Embryonic facial prominence (tissue), 1 donor: ENCODE results near the gene ZFAND3.
"Not testable (repeated sequence)": the region's sequence is repeated elsewhere in the genome, so short reads cannot be mapped to it uniquely, and the experiment has no call there.

Experiments used
- DNase-seq: peaks from one replicate; pipeline ENCODE4 v3.0.0-alpha.2; 2016; ENCODE audit errors: extremely low spot score

Gene ZFAND3

GRCh38 chr6:37865504-37865903 lies 46.0 kb downstream of the ZFAND3 start:
- DNase-seq = no peak

- no peak for DNase-seq
These were observed 47.3 kb downstream of the ZFAND3 start for GRCh38 chr6:37866590-37867507.

DNA sequence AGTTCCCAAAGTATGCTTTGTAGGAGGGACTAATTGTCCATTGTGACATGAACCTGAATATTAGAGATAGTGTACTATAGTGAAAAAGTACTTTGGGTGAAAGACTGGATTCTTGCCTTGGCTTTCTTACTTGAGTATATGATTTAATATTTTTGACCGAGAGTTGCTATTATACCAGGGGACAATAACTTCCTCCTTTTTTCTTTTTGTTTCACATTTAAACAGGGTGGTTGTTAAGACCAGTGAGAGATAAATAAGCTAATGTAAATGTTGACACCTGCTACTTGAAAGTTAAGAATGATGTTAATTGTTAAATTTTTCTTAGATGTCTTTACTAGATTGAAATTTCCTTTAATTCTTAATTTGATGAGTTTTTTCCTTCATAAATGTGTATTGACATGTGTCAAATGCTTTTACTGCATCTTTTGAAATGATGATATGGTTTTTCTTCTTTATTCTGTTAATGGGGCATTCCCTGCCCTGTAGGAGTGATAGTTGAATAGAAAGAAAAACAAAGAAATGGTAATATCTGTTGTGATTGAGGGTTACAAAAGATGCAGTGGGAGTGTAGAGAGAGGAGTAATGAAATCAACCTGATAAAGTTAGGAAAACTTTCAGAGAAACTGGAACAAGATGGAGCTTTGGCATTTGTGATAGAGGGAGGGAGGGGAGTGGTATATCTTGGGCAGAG lies 48.4 kb downstream of the ZFAND3 start:
- no peak for DNase-seq

- DNase-seq = no peak
These were observed 48.9 kb downstream of the ZFAND3 start for GRCh38 chr6:37868447-37868825.

DNA sequence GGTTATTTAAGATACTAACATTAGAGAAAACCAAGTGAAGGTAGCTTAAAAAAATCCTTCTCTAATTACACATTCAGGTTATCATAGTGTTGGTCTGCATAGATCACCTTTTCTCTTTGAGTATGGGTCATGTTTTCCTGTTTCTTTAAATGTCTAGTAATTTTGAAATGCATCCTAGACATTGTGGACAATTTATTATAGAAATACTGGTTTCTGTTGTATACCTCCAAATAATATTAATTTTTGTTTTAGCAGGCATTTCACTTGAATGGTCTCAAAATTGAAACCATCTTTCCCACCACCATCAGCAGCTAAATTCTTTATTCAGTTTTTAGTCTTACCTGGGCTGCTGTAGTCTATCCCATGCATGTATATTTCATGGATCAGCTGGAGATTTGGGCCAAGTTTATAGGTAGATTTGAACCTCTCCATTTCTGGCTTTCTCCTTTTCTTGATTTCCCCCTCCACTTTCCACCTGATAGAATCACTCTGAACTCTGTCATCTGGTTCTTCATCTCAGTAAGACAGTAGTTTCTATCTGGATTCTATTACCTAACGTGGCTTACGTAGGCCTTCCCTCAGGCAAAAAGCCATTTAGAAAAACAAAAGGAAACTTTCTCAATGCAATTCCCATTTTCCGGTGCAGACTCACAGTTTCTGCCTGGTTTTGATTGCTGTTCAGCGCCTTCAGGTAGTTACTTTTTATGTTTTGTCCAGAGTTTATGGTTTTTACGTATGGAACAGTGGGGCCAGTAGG lies 52.3 kb downstream of the ZFAND3 start:
- DNase-seq = no peak

DNA sequence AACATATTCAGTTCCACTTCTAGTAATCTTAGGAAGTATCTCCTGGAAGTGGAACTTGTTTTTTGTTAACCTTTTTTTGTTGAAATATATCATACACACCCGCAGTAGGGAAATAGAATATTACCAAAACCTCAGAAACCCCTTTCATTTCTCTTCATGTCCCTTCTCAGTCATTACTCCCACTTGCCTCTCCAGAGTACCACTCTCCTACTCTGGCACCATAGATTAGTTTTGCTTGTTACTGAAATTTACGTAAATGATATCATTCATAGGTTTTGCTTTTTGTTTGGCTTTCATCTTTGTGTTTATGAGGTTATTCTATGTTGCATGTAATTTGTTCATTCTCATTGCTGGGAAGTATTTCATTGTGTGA lies 52.8 kb downstream of the ZFAND3 start:
- no peak for DNase-seq

DNA sequence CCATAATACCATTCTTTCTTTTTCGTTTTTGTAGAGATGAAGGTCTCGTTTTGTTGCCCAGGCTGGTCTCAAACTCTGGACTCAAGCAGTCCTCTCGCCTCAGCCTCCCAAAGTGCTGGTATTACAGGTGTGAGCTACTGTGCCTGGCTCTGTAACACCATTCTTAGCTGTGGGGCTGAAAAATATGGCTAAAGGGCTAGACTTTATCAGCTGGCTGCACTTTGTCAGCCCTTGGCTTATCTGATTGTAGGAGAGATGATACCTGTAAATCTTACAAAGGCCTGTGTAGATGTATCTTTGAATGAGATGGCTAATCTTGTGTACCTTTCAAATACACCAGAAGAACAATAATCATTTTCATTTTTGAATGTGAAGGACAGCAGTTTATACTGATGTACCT lies 55.2 kb downstream of the ZFAND3 start:
- DNase-seq = no peak

DNA sequence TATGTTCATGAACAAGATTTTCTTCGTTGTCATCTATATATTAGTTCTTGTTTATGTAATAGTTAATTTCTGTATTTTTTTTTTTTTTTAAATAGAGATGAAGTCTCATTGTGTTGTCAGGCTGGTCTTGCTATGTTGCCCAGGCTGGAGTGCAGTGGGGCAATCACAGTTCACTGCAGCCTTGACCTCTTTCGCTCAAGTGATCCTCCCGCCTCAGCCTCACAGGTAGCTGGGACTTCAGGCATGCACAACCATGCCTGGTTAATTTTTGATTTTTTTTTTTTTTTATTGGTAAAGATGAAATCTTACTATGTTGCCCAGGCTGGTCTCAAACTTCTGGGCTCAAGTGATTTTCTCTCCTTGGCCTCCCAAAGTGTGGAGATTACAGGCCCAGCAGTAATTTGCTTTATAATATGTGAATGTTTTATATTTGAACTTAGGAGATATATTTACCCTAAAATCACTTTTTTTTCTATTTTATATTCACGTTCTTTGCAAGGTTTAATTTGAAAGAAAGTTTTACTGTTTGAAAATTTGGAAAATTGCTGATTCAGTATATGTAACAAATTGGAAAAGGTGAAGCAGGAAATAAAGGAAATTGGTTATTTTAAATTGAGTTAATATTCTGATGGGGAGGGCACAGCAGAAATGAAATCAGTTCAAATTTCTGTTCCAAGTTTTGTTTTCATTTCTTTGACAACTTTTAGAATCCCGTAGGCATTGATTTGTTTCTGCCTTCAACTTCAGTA lies 56.2 kb downstream of the ZFAND3 start:
- DNase-seq = no peak

DNA sequence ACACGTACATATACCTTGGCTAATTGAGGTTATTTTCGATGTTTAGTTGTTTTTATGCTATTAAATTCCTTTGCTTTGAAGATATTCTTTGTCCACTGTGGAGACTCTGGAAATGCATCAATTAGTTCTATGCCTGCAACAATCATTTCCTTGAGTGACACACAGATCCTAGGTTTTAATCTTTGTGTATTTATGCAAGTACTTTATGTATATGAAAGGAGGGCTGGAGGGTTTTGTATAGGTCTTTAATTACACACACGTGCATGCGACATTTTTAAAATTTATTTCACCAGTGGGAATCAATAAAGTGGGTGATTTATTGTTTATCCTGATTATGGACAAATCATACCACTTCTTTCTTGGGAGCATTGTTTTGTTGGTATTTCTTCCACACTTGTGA lies 57.3 kb downstream of the ZFAND3 start:
- no peak for DNase-seq

GRCh38 chr6:37877373-37878149 lies 58.0 kb downstream of the ZFAND3 start:
- DNase-seq = no peak

- no peak for DNase-seq
These were observed 58.7 kb downstream of the ZFAND3 start for GRCh38 chr6:37878150-37878710.

- not testable (repeated sequence) for DNase-seq
These were observed 61.1 kb downstream of the ZFAND3 start for GRCh38 chr6:37880602-37881001.

DNA sequence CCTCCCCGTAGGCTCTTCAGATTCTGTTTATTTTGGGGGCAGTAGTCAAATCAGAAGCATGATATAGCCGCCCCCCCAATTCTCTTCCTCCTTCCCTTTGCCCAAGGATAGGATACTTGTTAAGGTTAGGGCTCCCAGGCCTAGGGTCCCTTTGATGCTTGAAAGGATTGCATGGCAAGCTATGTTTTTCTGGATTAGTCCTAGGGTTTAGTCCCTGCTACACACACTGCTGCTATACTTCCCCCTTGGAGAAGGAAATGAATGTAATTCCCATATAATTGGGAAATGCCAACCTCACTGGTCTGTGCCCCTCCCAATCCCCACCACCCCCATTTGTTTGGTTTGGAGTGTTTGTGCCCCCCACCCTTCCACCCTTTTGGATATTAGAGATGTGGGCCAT lies 62.8 kb downstream of the ZFAND3 start:
- DNase-seq = no peak

GRCh38 chr6:37882724-37883413 lies 63.3 kb downstream of the ZFAND3 start:
- no peak for DNase-seq

GRCh38 chr6:37884548-37884947 lies 65.0 kb downstream of the ZFAND3 start:
- no peak for DNase-seq

DNA sequence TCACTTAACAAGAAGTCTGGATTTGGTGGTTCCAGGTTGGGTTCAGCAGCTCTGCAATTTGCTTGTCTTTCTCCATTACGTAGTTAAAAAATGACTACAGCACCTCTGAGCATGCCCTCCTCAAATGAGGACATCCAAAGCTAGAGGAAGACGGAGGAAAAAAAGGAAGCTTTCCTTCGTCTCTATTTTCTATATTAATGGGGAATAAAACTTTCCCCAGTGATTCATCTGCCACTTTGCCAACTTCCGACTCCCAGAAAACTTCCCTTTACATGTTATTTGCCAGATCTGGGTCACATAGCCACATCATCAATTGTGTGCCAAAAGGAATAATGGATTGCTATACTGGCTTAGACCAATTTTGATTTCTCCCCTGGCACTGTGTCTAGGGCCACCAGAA lies 69.5 kb downstream of the ZFAND3 start:
- no peak for DNase-seq

- DNase-seq = no peak
These were observed 70.0 kb downstream of the ZFAND3 start for GRCh38 chr6:37889486-37889885.

DNA sequence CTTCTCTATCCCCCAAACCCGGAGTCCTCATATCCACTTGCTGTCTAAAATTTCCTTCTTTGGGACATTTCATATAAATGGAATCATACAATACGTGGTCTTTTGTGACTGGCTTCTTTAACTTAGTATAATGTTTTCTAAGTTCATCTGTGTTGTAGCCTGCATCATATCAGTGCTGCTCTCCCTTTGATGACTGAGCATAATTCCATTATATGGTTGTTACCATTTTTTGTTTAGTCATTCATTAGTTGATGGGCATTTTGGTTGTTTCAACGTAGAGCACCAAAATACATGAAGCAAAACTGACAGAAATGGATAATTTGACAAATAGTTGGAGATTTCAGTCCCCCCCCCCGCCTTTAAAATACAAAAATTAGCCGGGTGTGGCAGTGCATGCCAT lies 71.5 kb downstream of the ZFAND3 start:
- DNase-seq = no peak

GRCh38 chr6:37893257-37893656 lies 73.7 kb downstream of the ZFAND3 start:
- DNase-seq = no peak

- DNase-seq = not testable (repeated sequence)
These were observed 74.2 kb downstream of the ZFAND3 start for GRCh38 chr6:37893734-37894133.
